ENCODE measurements around the gene VSIR.

- TF ChIP-seq CTCF (IDR thresholded peaks at IDR 0.05; ENCODE audit: low read depth, low read length) = no peak
- no peak for TF ChIP-seq MAX (IDR thresholded peaks at IDR 0.05; ENCODE audit: low read depth, low read length)
- no peak for TF ChIP-seq POLR2A (IDR thresholded peaks at IDR 0.05; ENCODE audit: extremely low read depth, insufficient read length)
Measured at GRCh38 chr10:71725249-71725648, 48.1 kb downstream of the VSIR start.
